NCI-H1105 (cell line): Measurements from ENCODE around the gene ARHGAP12.
"Not testable (repeated sequence)": the region's sequence is repeated elsewhere in the genome, so short reads cannot be mapped to it uniquely, and the experiment has no call there.

ENCODE experiments used
- DNase-seq: peaks from one replicate; lab custom pipeline; 2025; lab: John Stamatoyannopoulos, UW

Gene ARHGAP12

GRCh38 chr10:31923389-31923788, 5.2 kb downstream of the ARHGAP12 start:
- DNase-seq, result no peak

- DNase-seq, result no peak
Observed at GRCh38 chr10:31921031-31921430, 7.6 kb downstream of the ARHGAP12 start.

GRCh38 chr10:31920538-31920937, 8.1 kb downstream of the ARHGAP12 start:
- DNase-seq, result no peak

GRCh38 chr10:31918671-31919409, 9.8 kb downstream of the ARHGAP12 start:
- DNase-seq, result no peak

- no peak for DNase-seq
Observed at GRCh38 chr10:31914370-31914769, 14.3 kb downstream of the ARHGAP12 start.

GRCh38 chr10:31912898-31913850, 15.5 kb downstream of the ARHGAP12 start:
- DNase-seq, result no peak

- no peak for DNase-seq
Observed at GRCh38 chr10:31912289-31912688, 16.3 kb downstream of the ARHGAP12 start.

- no peak for DNase-seq
Observed at GRCh38 chr10:31910016-31910415, 18.6 kb downstream of the ARHGAP12 start.

GRCh38 chr10:31908157-31908556, 20.5 kb downstream of the ARHGAP12 start:
- DNase-seq, result no peak

- no peak for DNase-seq
Observed at GRCh38 chr10:31906039-31906438, 22.6 kb downstream of the ARHGAP12 start.

GRCh38 chr10:31905586-31905985, 23.0 kb downstream of the ARHGAP12 start:
- no peak for DNase-seq

GRCh38 chr10:31902625-31903024, 26.0 kb downstream of the ARHGAP12 start:
- DNase-seq, result no peak

- DNase-seq, result no peak
Observed at GRCh38 chr10:31897506-31897905, 31.1 kb downstream of the ARHGAP12 start.

- DNase-seq, result no peak
Observed at GRCh38 chr10:31896968-31897384, 31.7 kb downstream of the ARHGAP12 start.

GRCh38 chr10:31895722-31896121, 32.9 kb downstream of the ARHGAP12 start:
- DNase-seq, result not testable (repeated sequence)

GRCh38 chr10:31888442-31888841, 40.2 kb downstream of the ARHGAP12 start:
- no peak for DNase-seq

GRCh38 chr10:31887850-31888249, 40.8 kb downstream of the ARHGAP12 start:
- DNase-seq, result no peak

GRCh38 chr10:31886885-31887284, 41.7 kb downstream of the ARHGAP12 start:
- DNase-seq, result no peak

- DNase-seq, result no peak
Observed at GRCh38 chr10:31885971-31886370, 42.7 kb downstream of the ARHGAP12 start.

GRCh38 chr10:31884386-31884785, 44.2 kb downstream of the ARHGAP12 start:
- DNase-seq, result no peak

- DNase-seq, result no peak
Observed at GRCh38 chr10:31883397-31883796, 45.2 kb downstream of the ARHGAP12 start.

GRCh38 chr10:31878486-31878885, 50.1 kb downstream of the ARHGAP12 start:
- no peak for DNase-seq
